HuH-7.5 (cell line): ENCODE data around the gene IGFALS.

Source experiments
- DNase-seq: peaks from one replicate; pipeline ENCODE4 v3.0.0; 2011; ENCODE audit warnings: low spot score

The IGFALS gene

GRCh38 chr16:1793578-1794220, at the start of gene IGFALS:
TSS of gene IGFALS (minus strand) at chr16:1793705. CDS start at chr16:1793652, 53 bp downstream.
- no peak for DNase-seq

GRCh38 chr16:1839554-1839953, 46.0 kb upstream of the IGFALS start:
- no peak for DNase-seq

GRCh38 chr16:1834096-1834495, 40.6 kb upstream of the IGFALS start:
- no peak for DNase-seq

DNA sequence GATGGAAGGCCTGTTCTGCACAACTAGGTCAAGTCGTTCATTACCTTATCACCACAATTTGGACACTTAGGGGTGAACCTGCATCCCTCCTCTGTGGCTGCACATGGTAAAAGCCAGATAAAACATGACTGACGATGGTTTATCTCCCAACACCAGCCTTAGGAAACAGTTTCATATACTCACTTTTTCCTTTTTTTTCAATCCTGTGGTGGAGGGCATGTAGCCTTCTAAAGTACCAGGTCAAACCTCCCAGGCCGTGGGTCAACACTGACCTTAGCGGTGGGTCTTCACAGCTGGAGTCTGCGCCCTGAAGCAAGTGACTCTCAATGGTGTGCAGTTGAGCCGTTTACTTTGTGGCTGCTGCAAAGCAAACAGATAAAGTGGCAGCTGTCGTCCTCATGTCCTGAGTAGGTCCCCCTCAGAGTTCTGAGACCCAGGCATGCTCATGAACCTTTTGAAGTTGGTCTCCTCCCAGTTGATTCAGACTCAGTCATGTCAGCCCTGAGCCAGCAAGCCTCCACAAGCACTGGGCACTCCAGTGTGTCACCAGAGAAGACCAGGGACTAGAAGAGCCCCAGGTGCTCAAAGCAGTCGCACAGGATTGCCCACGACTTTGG, 39.4 kb upstream of the IGFALS start:
- no peak for DNase-seq

GRCh38 chr16:1831186-1832075, 37.9 kb upstream of the IGFALS start:
- no peak for DNase-seq

DNA sequence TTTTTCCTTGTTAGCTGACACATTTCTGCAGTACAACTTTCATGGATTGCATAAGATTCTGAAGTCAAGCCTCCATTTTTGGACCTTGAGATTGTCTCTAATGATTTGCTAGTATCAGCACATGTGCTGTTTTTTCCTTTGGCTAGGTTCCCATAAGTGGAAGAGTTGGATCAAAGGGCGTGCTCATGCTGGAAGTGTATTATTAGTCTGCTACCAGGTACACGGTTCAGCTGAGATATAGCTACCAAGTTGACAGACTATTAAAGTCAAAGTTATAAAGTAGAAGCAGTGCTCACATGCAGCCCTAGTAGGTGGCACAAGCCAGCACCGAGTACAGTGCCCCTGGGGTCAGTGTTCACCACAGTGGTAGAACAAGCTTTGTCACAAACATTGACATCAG, 36.7 kb upstream of the IGFALS start:
- DNase-seq = no peak

DNA sequence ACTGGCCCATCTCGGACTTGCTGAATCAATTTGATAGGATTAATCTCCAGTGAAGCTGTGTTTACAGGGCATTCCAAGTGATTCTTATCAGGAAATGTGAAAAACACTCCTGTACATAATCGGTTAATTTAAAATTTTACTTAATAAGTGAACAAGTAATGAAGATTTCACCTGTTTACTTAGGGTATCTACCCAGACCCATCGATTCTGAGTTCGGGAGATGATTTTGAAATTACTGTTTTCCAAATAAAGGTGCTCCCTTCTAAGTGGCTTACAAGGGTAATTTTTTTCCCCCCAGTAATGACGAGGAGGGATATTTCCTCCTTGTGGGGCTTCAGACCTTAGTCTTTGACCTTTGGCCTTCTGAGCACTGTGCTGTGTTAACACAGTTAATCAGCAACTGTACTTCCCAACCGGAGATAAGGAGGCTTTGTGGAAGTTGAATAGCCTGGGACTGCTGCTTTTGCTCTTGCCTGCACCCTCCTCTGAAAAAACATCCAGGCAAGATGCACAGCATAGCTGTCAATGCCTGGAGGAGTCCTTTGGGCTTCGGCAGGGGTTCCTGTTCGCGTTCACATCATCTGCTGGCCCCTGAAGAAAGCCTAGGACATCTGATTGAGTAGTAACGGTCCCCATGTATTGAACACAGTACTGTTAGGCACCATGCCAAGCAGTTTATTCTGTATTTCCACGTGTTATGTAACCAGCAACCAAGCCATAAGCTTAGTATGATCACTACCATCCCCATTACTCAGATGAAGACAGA, 35.3 kb upstream of the IGFALS start:
- no peak for DNase-seq

DNA sequence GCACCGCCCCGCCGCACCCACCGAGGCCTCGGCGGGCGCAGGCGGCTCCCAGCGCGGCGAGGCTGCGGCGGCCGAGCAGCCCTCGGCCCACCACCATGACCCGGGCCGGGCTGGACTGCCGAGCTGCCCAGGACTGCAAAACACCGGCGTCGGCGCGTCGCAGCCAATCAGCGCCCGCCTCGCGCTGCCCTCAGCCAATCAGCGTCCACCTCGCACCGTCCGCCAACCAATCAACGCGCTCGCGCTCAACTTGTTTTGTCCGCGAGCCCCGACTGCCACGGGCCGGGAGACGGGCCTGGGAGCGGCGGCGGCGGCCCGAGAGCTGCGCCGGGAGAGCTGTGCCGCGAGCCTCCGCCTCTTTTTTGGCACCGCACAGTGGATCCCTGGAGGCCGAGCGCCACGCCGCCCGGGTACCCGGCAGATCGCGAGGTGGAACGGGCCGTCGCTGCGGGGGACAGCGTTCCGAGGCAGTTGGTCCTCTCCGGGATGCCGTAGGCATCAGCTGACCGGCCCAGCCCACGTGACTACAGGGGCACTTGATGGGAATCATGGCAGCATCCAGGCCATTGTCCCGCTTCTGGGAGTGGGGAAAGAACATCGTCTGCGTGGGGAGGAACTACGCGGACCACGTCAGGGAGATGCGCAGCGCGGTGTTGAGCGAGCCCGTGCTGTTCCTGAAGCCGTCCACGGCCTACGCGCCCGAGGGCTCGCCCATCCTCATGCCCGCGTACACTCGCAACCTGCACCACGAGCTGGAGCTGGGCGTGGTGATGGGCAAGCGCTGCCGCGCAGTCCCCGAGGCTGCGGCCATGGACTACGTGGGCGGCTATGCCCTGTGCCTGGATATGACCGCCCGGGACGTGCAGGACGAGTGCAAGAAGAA, 33.4 kb upstream of the IGFALS start, which contains the start of the genes FAHD1 and HAGH:
Gene FAHD1 (plus strand): TSS at position 516 of the 883 bp plus-strand sequence. CDS start 33 bp downstream, at position 549.
Gene HAGH (minus strand): TSS at position 135 of the 883 bp plus-strand sequence. CDS start 38 bp downstream, at position 97.
- peak; percentile 99 for DNase-seq

- peak; percentile 62 for DNase-seq
Measured at GRCh38 chr16:1825864-1826690, 32.6 kb upstream of the IGFALS start.

GRCh38 chr16:1825381-1825863, 31.9 kb upstream of the IGFALS start:
- no peak for DNase-seq

- DNase-seq = peak; percentile 47
Measured at GRCh38 chr16:1823821-1824220, 30.3 kb upstream of the IGFALS start.

DNA sequence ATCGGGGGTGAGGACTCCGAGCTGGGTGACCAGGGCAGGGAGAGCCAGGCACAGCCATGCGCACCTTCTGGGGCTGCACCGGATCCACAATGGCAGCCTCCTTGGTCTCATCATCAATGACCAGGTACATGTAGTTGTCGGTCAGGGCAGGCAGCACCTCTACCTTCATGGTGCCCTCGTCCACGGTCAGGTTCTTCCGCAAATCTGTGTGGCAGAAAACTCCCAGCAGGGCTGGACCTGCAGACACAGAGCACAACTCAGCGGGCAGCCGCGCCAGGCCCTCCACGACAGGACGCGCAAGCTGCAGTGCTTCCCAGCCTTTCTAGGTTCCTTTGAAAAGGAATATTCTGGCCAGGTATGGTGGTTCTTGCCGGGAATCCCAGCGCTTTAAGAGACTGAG, 29.3 kb upstream of the IGFALS start:
- DNase-seq = no peak

DNA sequence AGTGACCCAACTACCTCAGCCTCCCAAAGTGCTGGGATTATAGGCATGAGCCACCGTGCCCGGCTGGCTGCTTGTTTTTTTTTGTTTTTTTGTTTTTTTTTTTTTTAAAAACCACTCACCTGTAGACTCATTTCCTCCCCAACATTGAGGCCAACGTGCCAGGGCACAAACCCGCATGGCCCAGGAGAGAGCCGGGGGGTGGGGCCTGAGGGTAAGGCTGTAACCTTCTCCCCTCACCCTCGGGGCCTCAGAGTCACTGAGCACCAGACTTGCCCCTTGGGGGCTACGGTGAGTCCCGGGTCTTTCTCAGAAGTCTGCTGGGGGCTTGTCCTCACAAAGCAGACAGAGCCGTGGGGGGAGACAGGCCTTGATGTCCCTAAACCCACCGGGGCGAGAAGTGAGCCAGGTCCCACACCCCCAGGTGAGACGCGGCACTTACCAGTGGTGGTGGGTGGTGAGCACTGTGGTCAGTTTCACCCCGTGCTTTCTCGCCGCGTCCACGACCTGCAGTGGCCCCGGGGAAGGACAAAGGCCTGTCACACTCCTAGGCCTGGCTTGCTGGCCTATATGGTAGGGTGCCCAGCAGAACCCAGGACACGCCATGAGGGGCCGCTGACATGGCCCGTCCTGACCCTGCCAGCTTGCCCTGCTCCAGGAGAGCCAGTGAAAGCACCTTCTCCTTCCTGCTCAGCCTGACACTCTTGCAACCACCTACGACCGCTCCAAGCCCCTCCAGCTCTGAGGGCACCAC, 28.5 kb upstream of the IGFALS start:
- no peak for DNase-seq

GRCh38 chr16:1820946-1821290, 27.4 kb upstream of the IGFALS start:
- DNase-seq = no peak

- DNase-seq = no peak
Measured at GRCh38 chr16:1820096-1820945, 26.8 kb upstream of the IGFALS start.

- no peak for DNase-seq
Measured at GRCh38 chr16:1819611-1820010, 26.1 kb upstream of the IGFALS start.

DNA sequence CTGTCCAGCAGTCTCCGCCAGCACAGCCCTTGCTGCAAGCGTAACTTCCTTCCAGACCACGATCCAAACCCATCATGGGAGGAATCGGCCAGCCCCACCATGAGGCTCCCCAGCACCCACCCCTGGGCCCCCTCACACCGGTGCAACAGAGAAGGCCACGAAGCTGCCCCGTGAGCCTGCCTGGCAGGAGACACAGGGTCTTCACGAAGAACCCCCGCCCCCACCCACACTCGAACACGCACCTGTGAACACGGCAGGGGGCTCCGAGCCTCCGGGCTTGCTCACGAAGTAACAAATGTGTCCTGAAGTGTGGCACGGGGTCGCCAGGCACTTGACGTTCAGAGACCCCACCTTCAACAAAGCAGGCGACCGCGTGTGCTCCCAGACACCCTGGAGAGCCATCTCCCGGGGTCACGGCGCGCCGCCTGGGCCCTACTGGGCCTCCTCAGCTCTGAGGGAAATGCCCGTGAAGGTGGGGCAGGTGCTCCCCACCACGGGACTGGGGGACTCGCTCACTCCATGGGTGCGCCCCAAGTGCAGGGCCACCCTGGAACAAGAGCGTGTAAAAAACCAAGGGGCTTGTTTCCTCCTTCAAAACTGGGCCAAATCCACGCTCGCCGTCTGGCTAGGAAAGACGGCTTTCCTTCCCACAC, 25.5 kb upstream of the IGFALS start:
- no peak for DNase-seq
